Liver (tissue), 9 donors: Measurements from ENCODE around the gene PTPN14. TPM values are rescaled to one million over a fixed set of nuclear protein-coding genes. Genes with fewer than 3 reads are reported as not detected.

ENCODE experiments used
- DNase-seq: peaks from one replicate; pipeline ENCODE4 v3.0.0-alpha.2; 2017; ENCODE audit warnings: low spot score
- H3K27ac ChIP-seq, 2 donors: one replicate each; pipeline ENCODE4 v1.7.0; 2013; ENCODE audit warnings: inconsistent platforms in 2 of 2, low read length in 2 of 2, control low read depth in 1 of 2, low read depth in 1 of 2, mild to moderate bottlenecking in 1 of 2
- H3K27me3 ChIP-seq, 4 donors: one replicate each; pipeline versions ENCODE4 v1.6.1 to v1.7.0; 2013; ENCODE audit warnings: low read length in 3 of 4, inconsistent platforms in 1 of 4, mild to moderate bottlenecking in 1 of 4, moderate library complexity in 1 of 4; ENCODE audit not compliant: control insufficient read depth in 4 of 4, insufficient read depth in 4 of 4
- H3K36me3 ChIP-seq, 4 donors: one replicate each; pipeline versions ENCODE4 v1.6.1 to v1.7.0; 2013; ENCODE audit warnings: low read length in 3 of 4, mild to moderate bottlenecking in 3 of 4, low read depth in 1 of 4, moderate library complexity in 1 of 4; ENCODE audit not compliant: control insufficient read depth in 4 of 4, insufficient read depth in 3 of 4
- H3K4me1 ChIP-seq, 4 donors: one replicate each; pipeline versions ENCODE4 v1.6.1 to v1.7.0; 2013; ENCODE audit warnings: low read length in 3 of 4, mild to moderate bottlenecking in 3 of 4, moderate library complexity in 1 of 4; ENCODE audit not compliant: control insufficient read depth in 4 of 4, insufficient read depth in 4 of 4
- H3K4me3 ChIP-seq, 3 donors: one replicate each; pipeline versions ENCODE4 v1.6.1 to v1.7.0; 2013; ENCODE audit warnings: low read length in 3 of 3, control low read depth in 1 of 3, low read depth in 1 of 3, mild to moderate bottlenecking in 1 of 3
- H3K9ac ChIP-seq, 2 donors: one replicate each; pipeline ENCODE4 v1.7.0; 2013; ENCODE audit warnings: low read length in 2 of 2, mild to moderate bottlenecking in 2 of 2, moderate library complexity in 2 of 2, control low read depth in 1 of 2, low read depth in 1 of 2
- H3K9me3 ChIP-seq, 4 donors: one replicate each; pipeline versions ENCODE4 v1.6.1 to v1.7.0; 2013; ENCODE audit warnings: low read length in 3 of 4; ENCODE audit not compliant: control insufficient read depth in 4 of 4
- ATF3 ChIP-seq: IDR thresholded peaks from 2 replicates; pipeline ENCODE4 v1.6.1; 2016; ENCODE audit warnings: antibody characterized with exemption
- CTCF ChIP-seq: fragments of 150-350 bp; IDR thresholded peaks from 2 replicates; pipeline ENCODE4 v1.5.1; 2017; ENCODE audit warnings: improper control_type of control experiment, low read depth, low read length; ENCODE audit not compliant: missing input control
- EGR1 ChIP-seq, 2 donors: IDR thresholded peaks; 2 replicates each; pipeline ENCODE4 v1.6.1; 2016 to 2018; ENCODE audit warnings: antibody characterized with exemption in 2 of 2, low read depth in 2 of 2
- FOXA1 ChIP-seq: IDR thresholded peaks from 2 replicates; pipeline ENCODE4 v1.6.1; 2016; ENCODE audit warnings: antibody characterized with exemption
- GABPA ChIP-seq, 2 donors: IDR thresholded peaks in 1 of 2; conservative IDR thresholded peaks in 1 of 2; 2 replicates each; pipeline ENCODE4 v1.6.1; 2016; ENCODE audit warnings: antibody characterized with exemption in 2 of 2, mild to moderate bottlenecking in 1 of 2, moderate library complexity in 1 of 2
- HNF4A ChIP-seq, 2 donors: conservative IDR thresholded peaks; 2 replicates each; pipeline ENCODE4 v1.6.1; 2016; ENCODE audit warnings: antibody characterized with exemption in 2 of 2, mild to moderate bottlenecking in 2 of 2
- HNF4G ChIP-seq: IDR thresholded peaks from 2 replicates; pipeline ENCODE4 v1.6.1; 2016; ENCODE audit warnings: antibody characterized with exemption
- JUND ChIP-seq, 2 donors: IDR thresholded peaks; 2 replicates each; pipeline ENCODE4 v1.6.1; 2016; ENCODE audit warnings: antibody characterized with exemption in 2 of 2
- NR2F2 ChIP-seq: IDR thresholded peaks from 2 replicates; pipeline ENCODE4 v1.6.1; 2016; ENCODE audit warnings: antibody characterized with exemption
- REST ChIP-seq: IDR thresholded peaks from 2 replicates; pipeline ENCODE4 v1.6.1; 2016; ENCODE audit warnings: antibody characterized with exemption, mild to moderate bottlenecking
- RXRA ChIP-seq, 2 donors: IDR thresholded peaks; 2 replicates each; pipeline ENCODE4 v1.6.1; 2017 to 2018; ENCODE audit warnings: antibody characterized with exemption in 2 of 2, mild to moderate bottlenecking in 1 of 2
- SP1 ChIP-seq: IDR thresholded peaks from 2 replicates; pipeline ENCODE4 v1.6.1; 2018; ENCODE audit warnings: antibody characterized with exemption, mild to moderate bottlenecking
- TAF1 ChIP-seq: conservative IDR thresholded peaks from 2 replicates; pipeline ENCODE4 v1.6.1; 2016; ENCODE audit warnings: antibody characterized with exemption, mild to moderate bottlenecking
- YY1 ChIP-seq: IDR thresholded peaks from 2 replicates; pipeline ENCODE4 v1.6.1; 2016; ENCODE audit warnings: antibody characterized with exemption, mild to moderate bottlenecking
- ZBTB33 ChIP-seq: IDR thresholded peaks from 2 replicates; pipeline ENCODE4 v1.6.1; 2016; ENCODE audit warnings: antibody characterized with exemption
- WGBS: extraction: QIAGEN DNeasy Blood & Tissue Kit; methylation state at CpG from one replicate; pipeline ENCODE4 v1.1.7; 2013; 5-methylcytosine and 5-hydroxymethylcytosine counted together
- polyA plus RNA-seq, 2 donors: library from polyadenylated mRNA; stranded (reverse) in 1 of 2; unstranded in 1 of 2; fragments of 200-250 nt in 1 of 2; fragments of >200 nt in 1 of 2; fragmentation: Nextera tagmentation in 1 of 2; extraction: Ambion mirVana in 1 of 2; gene quantifications; one replicate each; pipeline versions ENCODE4 v1.2.1 to v1.2.3, GENCODE V29; 2013 to 2015
- total RNA-seq, 2 donors: library from RNA; depleted of rRNA; stranded (reverse); fragments of >200 nt; gene quantifications; one replicate each; pipeline ENCODE4 v1.2.3, GENCODE V29; 2014
- donor health status: healthy.
- donor health status: healthy.
- donor health status: healthy.
- donor health status: healthy.
- donor health status: healthy.

The PTPN14 gene
- total and polyA plus RNA-seq, 4 donors, result 0.54 to 3.2 (median 1.5) TPM

GRCh38 chr1:214520544-214521165, 30.7 kb downstream of the PTPN14 start:
- no peak for TF ChIP-seq REST
- TF ChIP-seq NR2F2, result no peak
- no peak for TF ChIP-seq HNF4G
- TF ChIP-seq JUND (IDR thresholded peaks at IDR 0.05), result no peak
- TF ChIP-seq YY1, result no peak
- no peaks in the 10 kb centered on the region for H3K27me3 ChIP-seq
- H3K27ac ChIP-seq, result no peak overlapping the region
- no peak overlapping the region for H3K4me3 ChIP-seq
- no peak for DNase-seq
- no peak overlapping the region for H3K9ac ChIP-seq
- H3K4me1 ChIP-seq, result no peaks in the 10 kb centered on the region
- H3K36me3 ChIP-seq, result no peaks in the 10 kb centered on the region
- WGBS, result 77% methylated on average over 3 of the region's 3 CpGs
- no peaks in the 10 kb centered on the region for H3K9me3 ChIP-seq

- no peaks in the 10 kb centered on the region for H3K9me3 ChIP-seq
- H3K4me3 ChIP-seq, result no peak overlapping the region
- H3K27ac ChIP-seq, result no peak overlapping the region
- no peak overlapping the region for H3K9ac ChIP-seq
- no peaks in the 10 kb centered on the region for H3K4me1 ChIP-seq
- DNase-seq, result no peak
- no peaks in the 10 kb centered on the region for H3K27me3 ChIP-seq
- no peak for TF ChIP-seq NR2F2
- TF ChIP-seq RXRA (IDR thresholded peaks at IDR 0.05), result no peak
- no peak for TF ChIP-seq REST
- no peaks in the 10 kb centered on the region for H3K36me3 ChIP-seq
Observed at GRCh38 chr1:214518361-214518760, 33.0 kb downstream of the PTPN14 start.

GRCh38 chr1:214516434-214517326, 34.7 kb downstream of the PTPN14 start:
- Histone ChIP-seq H3K9me3 (no peaks in the 10 kb centered on the region), H3K36me3 (no peaks in the 10 kb centered on the region), H3K4me3 (no peak overlapping the region), H3K4me1 (no peaks in the 10 kb centered on the region), H3K9ac (no peak overlapping the region), H3K27ac (no peak overlapping the region), H3K27me3 (no peaks in the 10 kb centered on the region)
- DNase-seq, result no peak
- WGBS, result 70% methylated on average over 6 of the region's 6 CpGs
- no peak for TF ChIP-seq NR2F2
- TF ChIP-seq ZBTB33, result no peak
- TF ChIP-seq HNF4A (conservative IDR thresholded peaks at IDR 0.05), result no peak
- no peak for TF ChIP-seq EGR1 (IDR thresholded peaks at IDR 0.05; ENCODE audit: low read depth in 2 of 2)
- no peak for TF ChIP-seq CTCF
- no peak for TF ChIP-seq TAF1
- TF ChIP-seq HNF4G, result no peak
- TF ChIP-seq ATF3, result no peak
- no peak for TF ChIP-seq FOXA1
- TF ChIP-seq GABPA (IDR thresholded peaks at IDR 0.05 in 1 of 2, conservative IDR thresholded peaks at IDR 0.05 in 1 of 2), result no peak
- no peak for TF ChIP-seq SP1
